Endothelial cell (in vitro differentiated cells): ENCODE data around the gene PCSK6. TPM values are rescaled to one million over a fixed set of nuclear protein-coding genes. Genes with fewer than 3 reads are reported as not detected.

Experiments used
- DNase-seq: peaks from one replicate; pipeline ENCODE4 v3.0.0; 2021; ENCODE audit warnings: low spot score
- H3K27ac Mint-ChIP-seq: one replicate; pipeline ENCODE4 v1.8.0; 2021; ENCODE audit warnings: mixed read lengths, inconsistent platforms; ENCODE audit not compliant: unreplicated experiment
- H3K27me3 Mint-ChIP-seq: one replicate; pipeline ENCODE4 v1.8.0; 2021; ENCODE audit warnings: mild to moderate bottlenecking, moderate library complexity, mixed read lengths, inconsistent platforms; ENCODE audit not compliant: unreplicated experiment
- H3K36me3 Mint-ChIP-seq: one replicate; pipeline ENCODE4 v1.8.0; 2021; ENCODE audit warnings: mild to moderate bottlenecking, low read depth, mixed read lengths, inconsistent platforms; ENCODE audit not compliant: unreplicated experiment
- H3K4me1 Mint-ChIP-seq: one replicate; pipeline ENCODE4 v1.8.0; 2021; ENCODE audit warnings: mild to moderate bottlenecking, mixed read lengths, inconsistent platforms; ENCODE audit not compliant: unreplicated experiment
- H3K4me3 Mint-ChIP-seq: one replicate; pipeline ENCODE4 v1.8.0; 2021; ENCODE audit warnings: mild to moderate bottlenecking, mixed read lengths, inconsistent platforms; ENCODE audit not compliant: unreplicated experiment
- H3K9me3 Mint-ChIP-seq: one replicate; pipeline ENCODE4 v1.8.0; 2021; ENCODE audit warnings: mixed read lengths, inconsistent platforms; ENCODE audit not compliant: unreplicated experiment
- CTCF ChIP-seq: fragments of 200-600 bp; sonication (generic); IDR thresholded peaks from one replicate; pipeline ENCODE4 v1.5.0; 2021; ENCODE audit warnings: antibody characterized with exemption; ENCODE audit not compliant: unreplicated experiment
- total RNA-seq: library from RNA; stranded (reverse); fragmentation: NEBNext Ultra II Directional; extraction: Animal tissue kit (Norgen Biotek cat#: 25700); gene quantifications from one replicate; pipeline ENCODE4 v1.2.1, GENCODE V29; 2021; ENCODE audit not compliant: unreplicated experiment

PCSK6 gene
- total RNA-seq, 1 donor from 2014 or later: 0.13 TPM

- Mint-ChIP-seq H3K36me3 (no peaks in the 10 kb centered on the region), H3K4me3 (no peak overlapping the region), H3K4me1 (no peaks in the 10 kb centered on the region), H3K9me3 (no peaks in the 10 kb centered on the region), H3K27ac (no peak overlapping the region), H3K27me3 (peaks cover 23% of the 10 kb centered on the region)
- no peak for DNase-seq
- no peak for TF ChIP-seq CTCF
Observed at GRCh38 chr15:101332061-101332467, 157.4 kb downstream of the PCSK6 start.

- no peak for TF ChIP-seq CTCF
- no peak for DNase-seq
- peaks cover 28% of the 10 kb centered on the region for H3K27me3 Mint-ChIP-seq
Observed at GRCh38 chr15:101329867-101330380, 159.6 kb downstream of the PCSK6 start.

GRCh38 chr15:101329309-101329863, 160.1 kb downstream of the PCSK6 start:
- no peak for DNase-seq
- no peak overlapping the region for H3K4me3 Mint-ChIP-seq
- peaks cover 28% of the 10 kb centered on the region for H3K27me3 Mint-ChIP-seq
- no peaks in the 10 kb centered on the region for H3K36me3 Mint-ChIP-seq
- H3K9me3 Mint-ChIP-seq: no peaks in the 10 kb centered on the region
- H3K27ac Mint-ChIP-seq: no peak overlapping the region
- TF ChIP-seq CTCF: no peak
- H3K4me1 Mint-ChIP-seq: no peaks in the 10 kb centered on the region

More at GRCh38 chr15:101329867-101330380, 159.6 kb downstream of the PCSK6 start:
- Mint-ChIP-seq H3K9me3 (no peaks in the 10 kb centered on the region), H3K4me1 (no peaks in the 10 kb centered on the region), H3K27ac (no peak overlapping the region), H3K36me3 (no peaks in the 10 kb centered on the region), H3K4me3 (no peak overlapping the region)

GRCh38 chr15:101328001-101328400, 161.5 kb downstream of the PCSK6 start:
- H3K27me3 Mint-ChIP-seq: peaks cover 31% of the 10 kb centered on the region
- no peaks in the 10 kb centered on the region for H3K36me3 Mint-ChIP-seq
- no peaks in the 10 kb centered on the region for H3K9me3 Mint-ChIP-seq
- H3K27ac Mint-ChIP-seq: no peak overlapping the region
- DNase-seq: no peak
- TF ChIP-seq CTCF: no peak
- no peak overlapping the region for H3K4me3 Mint-ChIP-seq
- H3K4me1 Mint-ChIP-seq: no peaks in the 10 kb centered on the region

GRCh38 chr15:101327147-101327740, 162.3 kb downstream of the PCSK6 start:
- TF ChIP-seq CTCF: no peak
- no peak for DNase-seq

More at GRCh38 chr15:101327147-101327740, 162.3 kb downstream of the PCSK6 start:
- H3K27me3 Mint-ChIP-seq: peaks cover 31% of the 10 kb centered on the region
- H3K9me3 Mint-ChIP-seq: no peaks in the 10 kb centered on the region
- no peak overlapping the region for H3K4me3 Mint-ChIP-seq
- H3K36me3 Mint-ChIP-seq: no peaks in the 10 kb centered on the region
- no peak overlapping the region for H3K27ac Mint-ChIP-seq
- H3K4me1 Mint-ChIP-seq: no peaks in the 10 kb centered on the region
